ENCODE results near the gene PPP4C. TPM values are rescaled to one million over a fixed set of nuclear protein-coding genes. Genes with fewer than 3 reads are reported as not detected.

The PPP4C gene
- total RNA-seq, 1 donor from 2014 or later = 128 TPM

DNA sequence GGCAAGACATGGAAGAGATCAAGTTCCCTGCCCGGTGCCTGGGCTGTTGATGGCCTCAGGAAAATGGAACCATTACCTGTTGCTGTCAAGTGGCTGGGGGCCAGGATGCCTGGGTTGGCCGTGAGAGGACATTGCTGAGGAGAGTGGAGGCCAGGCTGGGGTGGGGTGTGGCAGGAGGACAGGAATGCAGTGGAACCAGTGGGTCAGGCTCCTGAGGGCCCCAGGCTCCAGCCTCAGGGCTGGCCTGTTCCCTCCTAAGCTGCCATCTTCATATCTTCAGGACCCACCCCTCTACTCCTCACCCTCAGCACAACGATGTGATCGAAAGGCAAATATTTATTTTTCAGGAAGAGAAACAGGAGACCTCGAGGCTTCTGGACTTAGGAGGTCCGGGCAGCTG lies 28.7 kb downstream of the PPP4C start:
- DNase-seq (ENCODE audit: extremely low spot score, unreplicated experiment) = no peak
- H3K9me3 Mint-ChIP-seq = no peaks in the 10 kb centered on the region
- no peak for TF ChIP-seq CTCF (conservative IDR thresholded peaks at IDR 0.05)
- peaks cover 31% of the 10 kb centered on the region for H3K36me3 Mint-ChIP-seq
- peaks cover 5% of the 10 kb centered on the region for H3K4me1 Mint-ChIP-seq (ENCODE audit: unreplicated experiment)
- peak overlapping the region; percentile 90 for H3K27ac Mint-ChIP-seq
- no peaks in the 10 kb centered on the region for H3K27me3 Mint-ChIP-seq
- H3K4me3 Mint-ChIP-seq = peak overlapping the region; percentile 65

DNA sequence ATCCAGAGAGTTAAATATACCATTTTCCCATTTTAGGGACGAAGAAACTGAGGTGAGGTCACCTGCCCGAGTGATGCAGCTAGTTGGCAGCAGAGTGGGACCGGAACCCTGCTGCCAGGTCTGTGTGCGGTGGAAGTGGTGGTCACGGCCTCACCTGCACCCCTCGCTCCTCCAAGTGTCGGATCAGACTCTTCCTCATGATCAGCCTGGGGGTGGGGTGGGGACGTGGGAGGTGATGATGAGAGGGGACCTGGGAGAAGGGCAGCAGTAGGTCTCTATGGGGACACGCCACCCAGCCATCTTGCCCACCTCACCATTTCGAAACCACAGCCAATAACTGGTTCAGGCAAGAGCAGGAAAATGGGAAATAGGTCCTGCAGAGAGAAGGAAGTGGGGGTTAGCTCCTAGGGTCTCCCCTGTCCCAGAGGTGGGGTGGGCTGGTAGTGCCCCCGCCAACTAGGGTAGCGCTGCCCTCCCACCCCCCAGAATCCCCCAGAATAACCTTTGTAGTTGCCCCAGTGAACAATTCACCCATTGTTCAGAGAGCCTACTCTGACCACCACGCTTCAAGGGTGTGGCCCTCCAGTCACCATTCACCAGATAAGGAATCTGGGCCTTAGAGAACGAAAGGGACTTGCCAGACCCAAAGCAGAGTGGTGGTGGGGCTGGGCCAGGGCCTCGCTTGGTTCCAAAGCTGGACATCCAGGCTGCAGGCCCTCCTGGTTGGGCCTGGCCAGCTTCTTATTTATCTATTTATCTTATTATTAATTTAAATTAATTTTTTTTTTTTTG lies 32.5 kb downstream of the PPP4C start:
- Mint-ChIP-seq H3K36me3 (peaks cover 25% of the 10 kb centered on the region), H3K27me3 (no peaks in the 10 kb centered on the region), H3K27ac (no peak overlapping the region), H3K4me3 (no peak overlapping the region), H3K9me3 (no peaks in the 10 kb centered on the region), H3K4me1 (ENCODE audit: unreplicated experiment) (peaks cover 5% of the 10 kb centered on the region)
- no peak for DNase-seq (ENCODE audit: extremely low spot score, unreplicated experiment)
- no peak for TF ChIP-seq CTCF (conservative IDR thresholded peaks at IDR 0.05)

DNA sequence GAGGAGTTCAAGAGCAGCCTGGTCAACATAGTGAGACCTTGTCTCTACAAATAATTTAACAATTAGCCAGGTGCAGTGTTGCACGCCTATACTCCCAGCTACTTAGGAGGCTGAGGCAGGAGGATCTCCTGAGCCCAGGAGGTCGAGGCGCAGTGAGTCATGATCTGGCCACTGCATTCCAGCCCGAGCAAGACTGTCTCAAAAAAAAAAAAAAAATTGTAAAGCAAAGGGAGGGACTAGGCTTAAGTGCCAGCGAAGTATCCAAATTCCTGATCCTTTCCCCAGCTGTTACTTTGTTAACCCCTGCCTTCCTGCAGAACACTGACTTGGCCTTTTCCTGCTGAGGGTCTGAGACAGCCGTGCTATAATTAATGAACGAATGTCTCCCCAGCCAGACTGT lies 34.9 kb downstream of the PPP4C start:
- Mint-ChIP-seq H3K4me3 (no peak overlapping the region), H3K27me3 (no peaks in the 10 kb centered on the region), H3K9me3 (no peaks in the 10 kb centered on the region), H3K27ac (peak overlapping the region; percentile 6), H3K4me1 (ENCODE audit: unreplicated experiment) (no peaks in the 10 kb centered on the region), H3K36me3 (peaks cover 9% of the 10 kb centered on the region)
- no peak for DNase-seq (ENCODE audit: extremely low spot score, unreplicated experiment)
- TF ChIP-seq CTCF (conservative IDR thresholded peaks at IDR 0.05) = no peak

DNA sequence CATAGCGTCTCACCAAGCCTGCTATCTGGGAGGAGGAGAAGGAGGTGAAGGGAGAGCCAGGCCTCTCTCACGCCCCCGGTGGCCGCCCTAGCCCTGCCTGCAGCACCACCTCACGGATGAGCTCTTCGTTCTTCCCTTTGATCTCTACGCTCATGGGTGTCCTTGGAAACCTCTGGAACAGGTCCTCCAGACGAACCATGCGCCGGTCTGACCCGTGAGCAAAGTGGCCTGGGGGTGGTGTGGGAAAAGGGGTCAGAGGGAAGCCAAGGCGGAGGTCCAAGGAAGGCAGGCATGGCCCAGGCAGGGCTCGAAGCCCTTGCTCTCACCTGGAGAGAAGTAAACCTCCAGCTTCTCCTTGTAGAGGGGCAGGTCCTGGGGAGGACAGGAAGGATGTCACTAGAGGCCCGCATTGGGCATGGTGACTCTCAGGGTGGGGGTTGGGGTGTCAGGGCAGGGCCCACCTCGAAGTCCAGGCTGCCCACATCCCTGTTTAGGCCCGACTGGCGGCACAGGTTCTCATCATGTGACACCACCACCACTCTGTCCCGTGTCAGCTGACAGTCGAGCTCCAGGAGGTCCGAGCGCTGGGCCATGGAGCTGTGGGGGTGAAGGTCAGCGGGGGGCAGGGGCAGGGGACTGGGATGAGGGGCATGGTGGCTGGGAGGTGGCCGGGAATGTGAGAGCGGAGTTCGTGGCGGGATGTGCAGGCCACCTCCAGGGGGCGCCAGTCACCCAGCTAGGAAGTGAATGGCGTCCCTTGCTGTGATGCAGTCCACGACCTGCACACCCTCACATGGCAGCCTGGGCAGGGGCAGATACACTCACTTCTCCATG lies 36.6 kb downstream of the PPP4C start:
- peak; percentile 76 for TF ChIP-seq CTCF (conservative IDR thresholded peaks at IDR 0.05)
- DNase-seq (ENCODE audit: extremely low spot score, unreplicated experiment) = no peak
- Mint-ChIP-seq H3K4me3 (no peak overlapping the region), H3K27ac (no peak overlapping the region), H3K27me3 (no peaks in the 10 kb centered on the region), H3K36me3 (peaks cover 8% of the 10 kb centered on the region), H3K4me1 (ENCODE audit: unreplicated experiment) (no peaks in the 10 kb centered on the region), H3K9me3 (no peaks in the 10 kb centered on the region)

- DNase-seq (ENCODE audit: extremely low spot score, unreplicated experiment) = no peak
- H3K27me3 Mint-ChIP-seq = no peaks in the 10 kb centered on the region
- H3K27ac Mint-ChIP-seq = peak within 1 kb of the TSS; percentile 43
- H3K36me3 Mint-ChIP-seq = peaks cover 6% of the 10 kb centered on the region
- TF ChIP-seq CTCF (conservative IDR thresholded peaks at IDR 0.05) = peak; percentile 1
- no peaks in the 10 kb centered on the region for H3K4me1 Mint-ChIP-seq (ENCODE audit: unreplicated experiment)
- peak within 1 kb of the TSS; percentile 39 for H3K4me3 Mint-ChIP-seq
- no peaks in the 10 kb centered on the region for H3K9me3 Mint-ChIP-seq
These were observed 37.4 kb downstream of the PPP4C start, which contains the start of gene GDPD3 for GRCh38 chr16:30113031-30113710. TSS of gene GDPD3 (minus strand) at chr16:30113537. CDS start at chr16:30113478, 59 bp downstream.

Data from type B pancreatic cell (in vitro differentiated cells).